ENCODE measurements around the gene NUDT3. TPM values are rescaled to one million over a fixed set of nuclear protein-coding genes. Genes with fewer than 3 reads are reported as not detected.

Gene NUDT3
- total RNA-seq, 1 experiment from 2014 or later: 23.6 TPM

GRCh38 chr6:34249469-34250261 is 142.8 kb downstream of the NUDT3 start:
- POLR2A ChIA-PET: interaction anchor here (0.7 to 4.6 kb wide), 17 partner anchors 13 to 638 kb away, joined by 3 to 45 read pairs (median 3); partner anchors contain the start of genes HMGA1, NUDT3, RPS10 and TAF11
- no peak for DNase-seq (ENCODE audit: unreplicated experiment)
- peak overlapping the region; percentile 88 for H3K27ac Mint-ChIP-seq (ENCODE audit: low read depth, unreplicated experiment)
- intact Hi-C loops (cut with micrococcal nuclease): loop anchor here (1.0 to 2.0 kb wide), 3 partner anchors 143 to 359 kb away; partner anchors contain the start of gene NUDT3
- TF ChIP-seq, protein P1, sequence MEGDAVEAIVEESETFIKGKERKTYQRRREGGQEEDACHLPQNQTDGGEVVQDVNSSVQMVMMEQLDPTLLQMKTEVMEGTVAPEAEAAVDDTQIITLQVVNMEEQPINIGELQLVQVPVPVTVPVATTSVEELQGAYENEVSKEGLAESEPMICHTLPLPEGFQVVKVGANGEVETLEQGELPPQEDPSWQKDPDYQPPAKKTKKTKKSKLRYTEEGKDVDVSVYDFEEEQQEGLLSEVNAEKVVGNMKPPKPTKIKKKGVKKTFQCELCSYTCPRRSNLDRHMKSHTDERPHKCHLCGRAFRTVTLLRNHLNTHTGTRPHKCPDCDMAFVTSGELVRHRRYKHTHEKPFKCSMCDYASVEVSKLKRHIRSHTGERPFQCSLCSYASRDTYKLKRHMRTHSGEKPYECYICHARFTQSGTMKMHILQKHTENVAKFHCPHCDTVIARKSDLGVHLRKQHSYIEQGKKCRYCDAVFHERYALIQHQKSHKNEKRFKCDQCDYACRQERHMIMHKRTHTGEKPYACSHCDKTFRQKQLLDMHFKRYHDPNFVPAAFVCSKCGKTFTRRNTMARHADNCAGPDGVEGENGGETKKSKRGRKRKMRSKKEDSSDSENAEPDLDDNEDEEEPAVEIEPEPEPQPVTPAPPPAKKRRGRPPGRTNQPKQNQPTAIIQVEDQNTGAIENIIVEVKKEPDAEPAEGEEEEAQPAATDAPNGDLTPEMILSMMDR (IDR thresholded peaks at IDR 0.05; ENCODE audit: unreplicated experiment): no peak
- H3K4me3 Mint-ChIP-seq (ENCODE audit: unreplicated experiment): peak overlapping the region; percentile 84
- peaks cover 4% of the 10 kb centered on the region for H3K36me3 Mint-ChIP-seq (ENCODE audit: insufficient read depth, unreplicated experiment)
- H3K9me3 Mint-ChIP-seq (ENCODE audit: unreplicated experiment): no peaks in the 10 kb centered on the region
- H3K4me1 Mint-ChIP-seq (ENCODE audit: insufficient read depth, unreplicated experiment): peaks cover 28% of the 10 kb centered on the region
- no peaks in the 10 kb centered on the region for H3K27me3 Mint-ChIP-seq (ENCODE audit: insufficient read depth, unreplicated experiment)
- no TSS peak for BruUV-seq (replicated peaks)
- CTCF ChIA-PET: interaction anchor here (0.6 to 3.8 kb wide), 35 partner anchors 8 to 970 kb away, joined by 3 to 46 read pairs (median 4); partner anchors contain the start of genes HMGA1, NUDT3 and RPS10

DNA sequence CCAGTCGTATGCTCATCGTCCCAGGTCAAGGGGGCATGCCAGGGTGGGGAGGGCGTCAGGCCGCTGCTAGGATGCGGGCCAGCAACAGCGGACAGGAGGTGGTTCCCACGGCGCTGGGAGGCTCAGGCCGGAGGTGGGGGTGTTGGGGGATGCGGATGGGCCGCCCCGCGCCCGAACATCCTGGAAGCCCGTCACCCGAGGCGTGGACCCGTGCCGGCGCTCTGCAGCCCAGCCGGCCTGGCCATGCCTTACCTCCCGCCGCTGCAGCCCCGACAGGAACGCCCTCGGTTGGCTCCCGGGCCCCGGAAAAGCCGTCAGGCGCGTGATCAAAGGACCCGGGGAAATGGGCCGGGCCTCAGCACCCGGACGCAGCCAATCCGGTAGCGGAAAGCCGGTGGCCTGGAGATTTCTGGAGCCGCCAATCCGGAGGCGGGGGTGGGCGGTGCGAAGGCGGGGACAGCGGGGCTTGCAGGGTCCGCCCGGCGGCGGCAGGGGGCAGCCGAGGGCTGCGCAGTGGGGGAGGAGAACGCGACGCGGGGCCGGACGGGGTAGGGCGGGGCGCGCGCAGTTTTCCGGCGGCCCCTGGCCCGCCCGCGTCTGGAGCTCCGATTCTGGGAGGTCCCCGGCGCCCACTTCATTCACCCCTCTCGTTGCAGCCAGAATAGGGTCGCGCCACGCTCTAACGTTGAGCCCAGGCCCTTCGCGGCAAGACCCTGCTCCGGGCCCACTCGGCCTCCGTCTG is 143.6 kb downstream of the NUDT3 start, which contains the start of gene SMIM29:
Gene SMIM29, minus strand, starts transcription at position 280 of the 742 bp plus-strand sequence. CDS start 1,215 bp downstream, outside the sequence.
- POLR2A ChIA-PET: interaction anchor here (0.7 to 4.6 kb wide), 20 partner anchors 12 to 639 kb away, joined by 3 to 45 read pairs (median 4); partner anchors contain the start of genes HMGA1, NUDT3, RPS10 and TAF11
- CTCF ChIA-PET: interaction anchor here (0.6 to 3.8 kb wide), 33 partner anchors 8 to 971 kb away, joined by 3 to 46 read pairs (median 4); partner anchors contain the start of genes HMGA1, NUDT3 and RPS10
- Mint-ChIP-seq H3K36me3 (ENCODE audit: insufficient read depth, unreplicated experiment) (peaks cover 4% of the 10 kb centered on the region), H3K27me3 (ENCODE audit: insufficient read depth, unreplicated experiment) (no peaks in the 10 kb centered on the region), H3K9me3 (ENCODE audit: unreplicated experiment) (no peaks in the 10 kb centered on the region), H3K4me1 (ENCODE audit: insufficient read depth, unreplicated experiment) (peaks cover 33% of the 10 kb centered on the region), H3K4me3 (ENCODE audit: unreplicated experiment) (peak within 1 kb of the TSS; percentile 84), H3K27ac (ENCODE audit: low read depth, unreplicated experiment) (peak within 1 kb of the TSS; percentile 88)
- peak; percentile 95 for DNase-seq (ENCODE audit: unreplicated experiment)
- BruUV-seq (replicated peaks): no TSS peak
- TF ChIP-seq, protein P1 (IDR thresholded peaks at IDR 0.05; ENCODE audit: unreplicated experiment): peak; percentile 95
- intact Hi-C loops (cut with micrococcal nuclease): loop anchor here (1.0 to 2.0 kb wide), 3 partner anchors 143 to 360 kb away; partner anchors contain the start of gene NUDT3

- no peaks in the 10 kb centered on the region for H3K27me3 Mint-ChIP-seq (ENCODE audit: insufficient read depth, unreplicated experiment)
- TF ChIP-seq, protein P1 (IDR thresholded peaks at IDR 0.05; ENCODE audit: unreplicated experiment): no peak
- H3K4me3 Mint-ChIP-seq (ENCODE audit: unreplicated experiment): peak overlapping the region; percentile 84
- intact Hi-C loops (cut with micrococcal nuclease): loop anchor here (2.0 kb wide), 2 partner anchors 167 to 361 kb away; no protein-coding TSS in a partner anchor
- ChIA-PET CTCF (interaction anchor here (0.6 to 3.8 kb wide), 11 partner anchors 8 to 425 kb away, joined by 3 to 46 read pairs (median 4); partner anchors contain the start of gene NUDT3), POLR2A (interaction anchor here (0.8 to 4.6 kb wide), 10 partner anchors 12 to 362 kb away, joined by 3 to 45 read pairs (median 5); partner anchors contain the start of genes HMGA1, NUDT3 and RPS10)
- H3K9me3 Mint-ChIP-seq (ENCODE audit: unreplicated experiment): no peaks in the 10 kb centered on the region
- BruUV-seq (replicated peaks): TSS peak; percentile 69
- H3K27ac Mint-ChIP-seq (ENCODE audit: low read depth, unreplicated experiment): peak overlapping the region; percentile 88
- H3K4me1 Mint-ChIP-seq (ENCODE audit: insufficient read depth, unreplicated experiment): peaks cover 38% of the 10 kb centered on the region
- peak; percentile 41 for DNase-seq (ENCODE audit: unreplicated experiment)
- peaks cover 4% of the 10 kb centered on the region for H3K36me3 Mint-ChIP-seq (ENCODE audit: insufficient read depth, unreplicated experiment)
Observed at GRCh38 chr6:34248198-34248726, 144.2 kb downstream of the NUDT3 start.
